Keratinocyte (primary cell): ENCODE data around the gene ZFP36.

Experiments
- EZH2 ChIP-seq: IDR thresholded peaks from one replicate; pipeline ENCODE4 v1.6.1; 2012; ENCODE audit warnings: inconsistent platforms, mild to moderate bottlenecking, low read length, moderate library complexity
- TF ChIP-seq, protein P1 (sequence below), 3 experiments: IDR thresholded peaks in 1 of 3; conservative IDR thresholded peaks in 1 of 3; optimal IDR thresholded peaks in 1 of 3; 2 replicates in 2 of 3; 3 replicates in 1 of 3; pipeline versions ENCODE3 to v1.5.1; 2011; ENCODE audit warnings: low read length in 3 of 3, mild to moderate bottlenecking in 3 of 3, moderate library complexity in 2 of 3, control low read depth in 1 of 3, inconsistent platforms in 1 of 3; ENCODE audit not compliant: insufficient read depth in 2 of 3; ENCODE audit errors: extremely low read depth in 1 of 3

- no peak for TF ChIP-seq EZH2
- TF ChIP-seq, protein P1, sequence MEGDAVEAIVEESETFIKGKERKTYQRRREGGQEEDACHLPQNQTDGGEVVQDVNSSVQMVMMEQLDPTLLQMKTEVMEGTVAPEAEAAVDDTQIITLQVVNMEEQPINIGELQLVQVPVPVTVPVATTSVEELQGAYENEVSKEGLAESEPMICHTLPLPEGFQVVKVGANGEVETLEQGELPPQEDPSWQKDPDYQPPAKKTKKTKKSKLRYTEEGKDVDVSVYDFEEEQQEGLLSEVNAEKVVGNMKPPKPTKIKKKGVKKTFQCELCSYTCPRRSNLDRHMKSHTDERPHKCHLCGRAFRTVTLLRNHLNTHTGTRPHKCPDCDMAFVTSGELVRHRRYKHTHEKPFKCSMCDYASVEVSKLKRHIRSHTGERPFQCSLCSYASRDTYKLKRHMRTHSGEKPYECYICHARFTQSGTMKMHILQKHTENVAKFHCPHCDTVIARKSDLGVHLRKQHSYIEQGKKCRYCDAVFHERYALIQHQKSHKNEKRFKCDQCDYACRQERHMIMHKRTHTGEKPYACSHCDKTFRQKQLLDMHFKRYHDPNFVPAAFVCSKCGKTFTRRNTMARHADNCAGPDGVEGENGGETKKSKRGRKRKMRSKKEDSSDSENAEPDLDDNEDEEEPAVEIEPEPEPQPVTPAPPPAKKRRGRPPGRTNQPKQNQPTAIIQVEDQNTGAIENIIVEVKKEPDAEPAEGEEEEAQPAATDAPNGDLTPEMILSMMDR (optimal IDR thresholded peaks at IDR 0.05 in 1 of 3, IDR thresholded peaks at IDR 0.05 in 1 of 3, conservative IDR thresholded peaks at IDR 0.05 in 1 of 3; ENCODE audit: extremely low read depth in 1 of 3, insufficient read depth in 2 of 3, low read length in 3 of 3), result no peak
These were observed 26.0 kb downstream of the ZFP36 start for GRCh38 chr19:39432677-39433025.
